ENCODE results near the gene MARK2. TPM values are rescaled to one million over a fixed set of nuclear protein-coding genes. Genes with fewer than 3 reads are reported as not detected.

Gene MARK2
- total RNA-seq, 6 experiments from 2014 or later, result 26.4 to 29.9 (median 27.9) TPM

GRCh38 chr11:63918507-63919191, 79.7 kb downstream of the MARK2 start:
- no peaks in the 10 kb centered on the region for H3K9me3 Mint-ChIP-seq
- no peak for DNase-seq
- H3K4me1 Mint-ChIP-seq (ENCODE audit: low read depth), result peaks cover 6% of the 10 kb centered on the region; the same call in 1 of the 2 replicates
- no peak overlapping the region for H3K27ac Mint-ChIP-seq
- peaks cover 4% of the 10 kb centered on the region for H3K27me3 Mint-ChIP-seq (ENCODE audit: insufficient read depth)
- TF ChIP-seq CTCF (IDR thresholded peaks at IDR 0.05), result no peak
- no peak overlapping the region for H3K4me3 Mint-ChIP-seq
- H3K36me3 Mint-ChIP-seq (ENCODE audit: low read depth), result no peaks in the 10 kb centered on the region

- Mint-ChIP-seq H3K27ac (no peak overlapping the region), H3K9me3 (no peaks in the 10 kb centered on the region), H3K4me1 (ENCODE audit: low read depth) (peaks cover 6% of the 10 kb centered on the region; the same call in 1 of the 2 replicates), H3K27me3 (ENCODE audit: insufficient read depth) (peaks cover 4% of the 10 kb centered on the region), H3K4me3 (no peak overlapping the region; the same call in 1 of the 2 replicates), H3K36me3 (ENCODE audit: low read depth) (no peaks in the 10 kb centered on the region)
- no peak for TF ChIP-seq CTCF (IDR thresholded peaks at IDR 0.05)
- no peak for DNase-seq
Measured at GRCh38 chr11:63919267-63920125, 80.6 kb downstream of the MARK2 start.

GRCh38 chr11:63920126-63920938, 81.4 kb downstream of the MARK2 start:
- Mint-ChIP-seq H3K4me3 (no peak overlapping the region), H3K4me1 (ENCODE audit: low read depth) (peaks cover 6% of the 10 kb centered on the region; the same call in 1 of the 2 replicates), H3K9me3 (no peaks in the 10 kb centered on the region), H3K27ac (no peak overlapping the region), H3K27me3 (ENCODE audit: insufficient read depth) (peaks cover 9% of the 10 kb centered on the region), H3K36me3 (ENCODE audit: low read depth) (no peaks in the 10 kb centered on the region; the same call in 1 of the 2 replicates)
- no peak for DNase-seq
- no peak for TF ChIP-seq CTCF (IDR thresholded peaks at IDR 0.05)

- Mint-ChIP-seq H3K27ac (no peak overlapping the region), H3K9me3 (no peaks in the 10 kb centered on the region), H3K27me3 (ENCODE audit: insufficient read depth) (peaks cover 11% of the 10 kb centered on the region), H3K4me3 (no peak overlapping the region), H3K36me3 (ENCODE audit: low read depth) (no peaks in the 10 kb centered on the region; the same call in 1 of the 2 replicates), H3K4me1 (ENCODE audit: low read depth) (peaks cover 6% of the 10 kb centered on the region; the same call in 1 of the 2 replicates)
- TF ChIP-seq CTCF (IDR thresholded peaks at IDR 0.05), result peak; percentile 59
- no peak for DNase-seq
Measured at GRCh38 chr11:63920939-63921417, 82.1 kb downstream of the MARK2 start.

GRCh38 chr11:63922673-63923192, 83.8 kb downstream of the MARK2 start:
- no peaks in the 10 kb centered on the region; the same call in 1 of the 2 replicates for H3K36me3 Mint-ChIP-seq (ENCODE audit: low read depth)
- no peak for TF ChIP-seq CTCF (IDR thresholded peaks at IDR 0.05)
- H3K9me3 Mint-ChIP-seq, result no peaks in the 10 kb centered on the region
- no peak overlapping the region for H3K27ac Mint-ChIP-seq
- peaks cover 13% of the 10 kb centered on the region for H3K27me3 Mint-ChIP-seq (ENCODE audit: insufficient read depth)
- peaks cover 6% of the 10 kb centered on the region; the same call in 1 of the 2 replicates for H3K4me1 Mint-ChIP-seq (ENCODE audit: low read depth)
- no peak for DNase-seq
- H3K4me3 Mint-ChIP-seq, result no peak overlapping the region
